Measurements from ENCODE around the gene KRTDAP.

GRCh38 chr19:35509861-35510625 is 19.8 kb upstream of the KRTDAP start:
- peak; percentile 92 to 97 (median 95) for TF ChIP-seq CTCF (optimal IDR thresholded peaks at IDR 0.05 in 1 of 3, IDR thresholded peaks at IDR 0.05 in 1 of 3, conservative IDR thresholded peaks at IDR 0.05 in 1 of 3; ENCODE audit: extremely low read depth in 1 of 3, insufficient read depth in 2 of 3, low read length in 3 of 3)
- TF ChIP-seq EZH2 (IDR thresholded peaks at IDR 0.05; ENCODE audit: low read length), result no peak

Measured in keratinocyte (primary cell).